IPS-20b (cell line): Measurements from ENCODE around the gene CYB561D2.

Source experiments
- H3K27ac ChIP-seq: one replicate; pipeline ENCODE4 v1.5.1; 2013; ENCODE audit warnings: low read length
- H3K27me3 ChIP-seq: 2 replicates; pipeline ENCODE4 v1.6.1; 2013; ENCODE audit warnings: mild to moderate bottlenecking, low read length, inconsistent platforms; ENCODE audit not compliant: insufficient read depth
- H3K36me3 ChIP-seq: 2 replicates; pipeline ENCODE4 v1.6.1; 2013; ENCODE audit warnings: low read depth, mild to moderate bottlenecking, inconsistent platforms, low read length, moderate library complexity; ENCODE audit not compliant: insufficient read depth
- H3K4me1 ChIP-seq: 2 replicates; pipeline ENCODE4 v1.6.1; 2013; ENCODE audit warnings: mild to moderate bottlenecking, control low read depth, inconsistent platforms, low read length, moderate library complexity; ENCODE audit not compliant: insufficient read depth
- H3K4me3 ChIP-seq: 2 replicates; pipeline ENCODE4 v1.5.1; 2013; ENCODE audit warnings: mild to moderate bottlenecking, low read length, inconsistent platforms
- H3K9ac ChIP-seq: 2 replicates; pipeline ENCODE4 v1.6.1; 2013; ENCODE audit warnings: low read depth, mild to moderate bottlenecking, inconsistent platforms, low read length, moderate library complexity
- H3K9me3 ChIP-seq: 2 replicates; pipeline ENCODE4 v1.6.1; 2013; ENCODE audit warnings: mild to moderate bottlenecking, low read depth, low read length, inconsistent platforms; ENCODE audit not compliant: insufficient read depth

The CYB561D2 gene

GRCh38 chr3:50318615-50319014 lies 32.0 kb upstream of the CYB561D2 start:
- no peak overlapping the region for H3K27ac ChIP-seq
- H3K4me1 ChIP-seq: peaks cover 5% of the 10 kb centered on the region
- H3K9ac ChIP-seq: no peak overlapping the region
- no peaks in the 10 kb centered on the region for H3K9me3 ChIP-seq
- H3K27me3 ChIP-seq: no peaks in the 10 kb centered on the region
- H3K4me3 ChIP-seq: no peak overlapping the region
- H3K36me3 ChIP-seq: peaks cover 45% of the 10 kb centered on the region

GRCh38 chr3:50319181-50319893 lies 31.3 kb upstream of the CYB561D2 start:
- no peak overlapping the region for H3K9ac ChIP-seq
- no peaks in the 10 kb centered on the region for H3K27me3 ChIP-seq
- H3K36me3 ChIP-seq: peaks cover 48% of the 10 kb centered on the region
- H3K4me1 ChIP-seq: peaks cover 6% of the 10 kb centered on the region
- H3K27ac ChIP-seq: no peak overlapping the region
- no peaks in the 10 kb centered on the region for H3K9me3 ChIP-seq
- peak overlapping the region; percentile 100; the same call in 1 of the 2 replicates for H3K4me3 ChIP-seq

GRCh38 chr3:50319894-50320625 lies 30.6 kb upstream of the CYB561D2 start:
- Histone ChIP-seq H3K4me3 (peak overlapping the region; percentile 100), H3K27me3 (no peaks in the 10 kb centered on the region), H3K4me1 (peaks cover 7% of the 10 kb centered on the region), H3K36me3 (peaks cover 51% of the 10 kb centered on the region), H3K9ac (peak overlapping the region; percentile 99), H3K27ac (peak overlapping the region; percentile 82), H3K9me3 (no peaks in the 10 kb centered on the region)

GRCh38 chr3:50320853-50321335 lies 29.8 kb upstream of the CYB561D2 start:
- Histone ChIP-seq H3K9me3 (no peaks in the 10 kb centered on the region), H3K4me1 (peaks cover 7% of the 10 kb centered on the region), H3K27ac (peak overlapping the region; percentile 91), H3K27me3 (no peaks in the 10 kb centered on the region), H3K36me3 (peaks cover 54% of the 10 kb centered on the region), H3K9ac (peak overlapping the region; percentile 99), H3K4me3 (peak overlapping the region; percentile 100)

- Histone ChIP-seq H3K9me3 (no peaks in the 10 kb centered on the region), H3K4me3 (peak overlapping the region; percentile 100), H3K36me3 (peaks cover 51% of the 10 kb centered on the region), H3K9ac (peak overlapping the region; percentile 99), H3K4me1 (peaks cover 7% of the 10 kb centered on the region), H3K27ac (peak overlapping the region; percentile 91), H3K27me3 (no peaks in the 10 kb centered on the region)
These were observed 29.1 kb upstream of the CYB561D2 start for GRCh38 chr3:50321336-50322114.

GRCh38 chr3:50322115-50322385 lies 28.6 kb upstream of the CYB561D2 start:
- no peaks in the 10 kb centered on the region for H3K9me3 ChIP-seq
- peaks cover 7% of the 10 kb centered on the region for H3K4me1 ChIP-seq
- H3K27ac ChIP-seq: peak overlapping the region; percentile 91
- H3K36me3 ChIP-seq: peaks cover 46% of the 10 kb centered on the region
- peak overlapping the region; percentile 100 for H3K4me3 ChIP-seq
- peak overlapping the region; percentile 99; the same call in 1 of the 2 replicates for H3K9ac ChIP-seq
- H3K27me3 ChIP-seq: no peaks in the 10 kb centered on the region

GRCh38 chr3:50322386-50323091 lies 28.1 kb upstream of the CYB561D2 start, which contains the start of gene HYAL2:
Gene HYAL2 (minus strand): TSS chr3:50322745. CDS start chr3:50320489, 2,256 bp downstream.
- Histone ChIP-seq H3K27ac (peak within 1 kb of the TSS; percentile 91), H3K27me3 (no peaks in the 10 kb centered on the region), H3K4me3 (peak within 1 kb of the TSS; percentile 100), H3K4me1 (peaks cover 7% of the 10 kb centered on the region; the same call in 1 of the 2 replicates), H3K36me3 (peaks cover 41% of the 10 kb centered on the region), H3K9ac (peak within 1 kb of the TSS; percentile 99), H3K9me3 (no peaks in the 10 kb centered on the region)

- H3K27ac ChIP-seq: no peak overlapping the region
- H3K36me3 ChIP-seq: peaks cover 35% of the 10 kb centered on the region
- H3K4me3 ChIP-seq: peak overlapping the region; percentile 100; the same call in 1 of the 2 replicates
- H3K4me1 ChIP-seq: peaks cover 7% of the 10 kb centered on the region; the same call in 1 of the 2 replicates
- no peaks in the 10 kb centered on the region for H3K9me3 ChIP-seq
- peak overlapping the region; percentile 99; the same call in 1 of the 2 replicates for H3K9ac ChIP-seq
- H3K27me3 ChIP-seq: no peaks in the 10 kb centered on the region
These were observed 27.5 kb upstream of the CYB561D2 start for GRCh38 chr3:50323092-50323600.

GRCh38 chr3:50323614-50324199 lies 27.0 kb upstream of the CYB561D2 start:
- H3K27me3 ChIP-seq: no peaks in the 10 kb centered on the region
- H3K27ac ChIP-seq: no peak overlapping the region
- peaks cover 29% of the 10 kb centered on the region for H3K36me3 ChIP-seq
- no peaks in the 10 kb centered on the region for H3K9me3 ChIP-seq
- no peak overlapping the region; the same call in 1 of the 2 replicates for H3K9ac ChIP-seq
- H3K4me1 ChIP-seq: peaks cover 7% of the 10 kb centered on the region; the same call in 1 of the 2 replicates
- no peak overlapping the region for H3K4me3 ChIP-seq

- H3K4me1 ChIP-seq: peaks cover 7% of the 10 kb centered on the region; the same call in 1 of the 2 replicates
- H3K27me3 ChIP-seq: no peaks in the 10 kb centered on the region
- H3K4me3 ChIP-seq: no peak overlapping the region
These were observed 26.1 kb upstream of the CYB561D2 start for GRCh38 chr3:50324351-50325112.

More at GRCh38 chr3:50324351-50325112, 26.1 kb upstream of the CYB561D2 start:
- Histone ChIP-seq H3K9me3 (no peaks in the 10 kb centered on the region), H3K27ac (no peak overlapping the region), H3K9ac (no peak overlapping the region), H3K36me3 (peaks cover 25% of the 10 kb centered on the region)
